Measurements from ENCODE around the gene SYTL2.

DNA sequence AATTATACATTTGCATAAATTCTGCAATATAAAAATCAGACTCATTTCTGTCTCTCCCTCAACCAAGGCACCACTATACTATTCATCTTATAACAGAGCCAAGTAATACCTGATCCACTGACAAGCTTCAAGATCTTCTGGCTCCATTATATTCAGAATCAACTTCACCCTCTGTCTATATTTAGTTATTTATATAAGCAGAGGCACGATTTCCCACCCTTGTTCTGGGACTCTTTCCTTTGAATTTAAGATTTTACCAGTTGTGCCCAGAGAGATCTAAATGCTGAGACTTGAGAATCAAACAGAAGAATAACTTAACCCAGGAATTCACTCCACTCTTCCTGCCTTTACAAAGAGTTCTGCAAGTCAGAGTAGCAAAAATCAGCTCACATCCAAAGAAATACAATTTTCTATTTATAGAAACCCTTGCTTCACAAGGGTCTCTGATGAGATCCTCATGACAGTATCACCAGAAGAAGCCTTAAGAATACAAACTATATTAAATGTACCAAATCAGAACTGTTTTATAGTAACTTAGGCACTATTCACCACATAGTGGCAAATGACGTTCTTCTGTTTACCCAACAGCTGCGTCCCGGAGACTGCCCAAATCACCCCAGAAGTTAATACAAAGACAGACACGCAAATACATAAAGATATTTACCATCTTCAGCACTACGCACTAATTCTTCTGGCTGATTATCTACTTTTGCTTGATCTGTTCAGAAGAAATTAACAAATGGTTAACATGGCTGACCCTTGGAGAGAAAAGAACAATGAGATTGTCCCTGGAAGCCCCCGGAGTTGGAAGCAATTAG, 92.6 kb downstream of the SYTL2 start:
- TF ChIP-seq EP300 (IDR thresholded peaks at IDR 0.05): no peak
- TF ChIP-seq, protein P1, sequence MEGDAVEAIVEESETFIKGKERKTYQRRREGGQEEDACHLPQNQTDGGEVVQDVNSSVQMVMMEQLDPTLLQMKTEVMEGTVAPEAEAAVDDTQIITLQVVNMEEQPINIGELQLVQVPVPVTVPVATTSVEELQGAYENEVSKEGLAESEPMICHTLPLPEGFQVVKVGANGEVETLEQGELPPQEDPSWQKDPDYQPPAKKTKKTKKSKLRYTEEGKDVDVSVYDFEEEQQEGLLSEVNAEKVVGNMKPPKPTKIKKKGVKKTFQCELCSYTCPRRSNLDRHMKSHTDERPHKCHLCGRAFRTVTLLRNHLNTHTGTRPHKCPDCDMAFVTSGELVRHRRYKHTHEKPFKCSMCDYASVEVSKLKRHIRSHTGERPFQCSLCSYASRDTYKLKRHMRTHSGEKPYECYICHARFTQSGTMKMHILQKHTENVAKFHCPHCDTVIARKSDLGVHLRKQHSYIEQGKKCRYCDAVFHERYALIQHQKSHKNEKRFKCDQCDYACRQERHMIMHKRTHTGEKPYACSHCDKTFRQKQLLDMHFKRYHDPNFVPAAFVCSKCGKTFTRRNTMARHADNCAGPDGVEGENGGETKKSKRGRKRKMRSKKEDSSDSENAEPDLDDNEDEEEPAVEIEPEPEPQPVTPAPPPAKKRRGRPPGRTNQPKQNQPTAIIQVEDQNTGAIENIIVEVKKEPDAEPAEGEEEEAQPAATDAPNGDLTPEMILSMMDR (IDR thresholded peaks at IDR 0.05): no peak
